Hippocampal formation (tissue), 2 donors: Measurements from ENCODE around the gene TUBG2.

ENCODE experiments used
- DNase-seq, 2 donors: peaks; one replicate each; lab custom pipeline; 2025; lab: John Stamatoyannopoulos, UW

The TUBG2 gene

DNA sequence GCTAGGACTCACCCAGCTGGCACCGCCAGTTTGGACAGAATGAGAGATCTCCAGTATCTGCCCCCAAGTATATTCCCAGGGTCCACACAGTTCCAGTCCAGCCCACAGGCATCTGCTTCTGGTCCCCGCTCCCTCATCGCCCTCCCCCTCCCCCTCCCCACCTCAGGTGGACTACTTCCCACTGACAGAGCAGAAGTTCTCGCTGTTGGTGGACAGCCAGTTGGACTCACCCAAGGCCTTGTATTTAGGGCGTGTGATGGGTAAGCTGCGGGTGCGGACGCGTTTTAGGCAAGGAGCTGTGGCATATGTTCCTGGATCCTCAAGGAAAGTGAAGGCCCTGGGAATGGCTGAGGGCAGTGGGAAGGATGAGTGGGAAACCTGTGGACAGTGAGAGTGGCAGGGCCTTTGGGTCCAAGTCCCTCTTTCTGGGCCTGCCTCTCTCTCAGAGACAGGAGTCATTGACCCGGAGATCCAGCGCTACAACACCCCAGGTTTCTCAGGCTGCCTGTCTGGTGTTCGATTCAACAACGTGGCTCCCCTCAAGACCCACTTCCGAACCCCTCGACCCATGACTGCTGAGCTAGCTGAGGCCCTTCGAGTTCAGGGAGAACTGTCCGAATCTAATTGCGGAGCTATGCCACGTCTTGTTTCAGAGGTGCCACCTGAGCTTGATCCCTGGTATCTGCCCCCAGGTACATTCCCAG lies 38.2 kb downstream of the TUBG2 start:
- no peak for DNase-seq

DNA sequence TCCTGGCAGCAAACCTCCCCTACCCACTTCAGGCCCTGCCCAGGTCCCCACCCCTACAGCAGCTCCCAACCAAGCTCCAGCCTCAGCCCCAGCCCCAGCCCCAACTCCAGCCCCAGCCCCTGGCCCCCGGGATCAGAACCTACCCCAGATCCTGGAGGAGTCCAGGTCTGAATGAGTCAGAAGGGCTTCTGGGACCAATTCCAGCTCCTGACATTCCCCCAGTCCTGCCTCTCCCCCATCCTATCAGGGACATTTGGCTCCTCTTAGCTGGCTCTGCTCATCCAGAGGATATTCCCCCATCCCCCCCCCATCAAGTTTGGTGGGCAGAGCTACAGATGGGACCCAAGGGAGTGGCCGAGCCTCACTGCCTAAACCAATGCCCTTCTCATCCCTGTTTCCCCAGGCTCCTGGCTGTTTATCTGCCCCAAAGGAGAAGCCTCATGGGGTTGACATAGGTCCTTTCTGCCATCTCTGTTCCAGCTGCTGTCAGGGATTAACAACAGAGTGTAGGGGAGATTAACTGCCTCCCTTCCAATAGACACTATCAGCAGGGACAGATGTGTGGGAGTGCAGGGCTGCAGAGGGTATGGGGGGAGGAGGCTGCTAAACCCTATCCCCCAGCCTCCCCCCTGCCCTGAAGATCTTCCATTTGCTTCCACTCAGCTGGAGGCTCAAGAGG lies 39.8 kb downstream of the TUBG2 start:
- no peak for DNase-seq

DNA sequence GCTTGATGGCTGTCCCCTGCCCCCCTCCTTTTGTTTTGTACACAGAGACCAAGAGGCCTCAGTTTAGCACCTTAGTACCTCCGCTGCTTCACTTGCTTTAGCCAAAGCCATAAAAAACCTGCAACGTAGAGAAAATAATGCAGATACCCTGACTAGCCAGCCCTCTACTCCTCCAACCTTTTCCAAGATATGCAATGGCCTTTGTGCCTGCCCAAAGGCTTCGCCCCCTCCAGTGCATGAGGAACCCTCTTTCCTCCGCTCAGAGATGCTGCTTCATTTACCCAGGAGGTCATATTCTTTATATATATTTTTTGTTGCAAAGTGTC lies 40.3 kb downstream of the TUBG2 start:
- no peak for DNase-seq

- DNase-seq = no peak
Measured at GRCh38 chr17:42700586-42701289, 41.7 kb downstream of the TUBG2 start.

- DNase-seq = no peak
Measured at GRCh38 chr17:42702446-42702845, 43.4 kb downstream of the TUBG2 start.

GRCh38 chr17:42704490-42704836 lies 45.4 kb downstream of the TUBG2 start:
- DNase-seq = no peak

DNA sequence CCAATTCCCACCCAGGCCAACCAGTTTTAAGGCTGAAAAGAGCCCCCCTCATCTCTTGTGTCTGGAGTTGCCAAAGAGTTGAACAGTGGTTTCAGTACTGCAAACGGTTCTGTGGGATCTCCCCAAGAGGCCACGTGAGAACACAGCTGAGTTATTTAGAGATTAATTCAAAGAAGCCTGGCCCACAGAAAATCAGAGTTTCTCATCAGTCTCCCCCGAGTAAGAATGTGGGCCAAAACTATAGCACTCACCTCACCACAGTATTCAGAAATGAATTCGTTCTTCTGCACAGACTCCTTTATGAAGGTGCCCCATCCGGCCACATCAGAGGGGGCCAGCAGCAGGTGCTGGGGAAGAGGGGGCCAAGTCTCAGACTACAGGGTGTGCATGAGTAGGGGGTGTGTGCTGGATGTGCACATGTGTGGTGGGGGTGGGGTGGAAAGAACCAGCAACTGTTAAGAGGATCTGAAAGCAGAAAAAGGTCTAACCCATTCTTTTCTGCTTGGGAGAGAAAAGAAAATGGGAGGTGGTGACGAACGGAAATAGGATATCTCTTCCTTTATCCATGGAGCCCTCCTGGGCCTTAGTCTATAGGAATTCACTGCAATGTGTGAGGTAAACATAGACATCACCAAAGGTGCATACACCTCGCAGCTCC lies 45.9 kb downstream of the TUBG2 start:
- DNase-seq = no peak

- DNase-seq = no peak
Measured at GRCh38 chr17:42706732-42707131, 47.6 kb downstream of the TUBG2 start.

- DNase-seq = no peak
Measured at GRCh38 chr17:42708588-42708987, 49.5 kb downstream of the TUBG2 start.

- DNase-seq = peak in 1 of 2 donors; percentile 6
Measured at GRCh38 chr17:42709561-42709960, 50.5 kb downstream of the TUBG2 start.
